Activated CD4-positive, alpha-beta memory T cell treated with anti-CD3 and anti-CD28 coated beads for 36 hours (primary cell): ENCODE data around the gene MBOAT2. TPM values are rescaled to one million over a fixed set of nuclear protein-coding genes. Genes with fewer than 3 reads are reported as not detected.

Source experiments
- CTCF ChIA-PET: fragments of 350-600 bp; sonication (Branson Sonifier 250); formaldehyde crosslinking; loops from one replicate; lab custom pipeline; 2021; ENCODE audit warnings: antibody characterized with exemption, inconsistent platforms; lab: Charles Lee
- POLR2A ChIA-PET: fragments of 350-600 bp; sonication (Branson Sonifier 250); formaldehyde crosslinking; loops from one replicate; lab custom pipeline; 2021; ENCODE audit warnings: antibody characterized with exemption; lab: Charles Lee
- DNase-seq: peaks from one replicate; pipeline ENCODE4 v3.0.0-alpha.2; 2020
- H3K27ac Mint-ChIP-seq: one replicate; pipeline ENCODE4 v1.8.0; 2021; ENCODE audit warnings: mixed read lengths
- H3K27me3 Mint-ChIP-seq: one replicate; pipeline ENCODE4 v1.8.0; 2021; ENCODE audit warnings: mixed read lengths
- H3K36me3 Mint-ChIP-seq: one replicate; pipeline ENCODE4 v1.8.0; 2021; ENCODE audit warnings: mixed read lengths
- H3K4me1 Mint-ChIP-seq: one replicate; pipeline ENCODE4 v1.8.0; 2021; ENCODE audit warnings: low read depth, mixed read lengths
- H3K4me3 Mint-ChIP-seq: one replicate; pipeline ENCODE4 v1.8.0; 2021; ENCODE audit warnings: mild to moderate bottlenecking, mixed read lengths
- H3K9me3 Mint-ChIP-seq: one replicate; pipeline ENCODE4 v1.8.0; 2021; ENCODE audit warnings: mixed read lengths
- intact Hi-C: fragments of 100-400 bp; cut with micrococcal nuclease; formaldehyde crosslinking; loops from one replicate; pipeline ENCODE4 v1.15.1; 2023
- total RNA-seq, 2 experiments: library from RNA; stranded (reverse); gene quantifications; one replicate each; pipeline ENCODE4 v1.2.3, GENCODE V29; 2021

Gene MBOAT2
- total RNA-seq, 2 experiments from 2014 or later, result 6.4 to 7.0 TPM

DNA sequence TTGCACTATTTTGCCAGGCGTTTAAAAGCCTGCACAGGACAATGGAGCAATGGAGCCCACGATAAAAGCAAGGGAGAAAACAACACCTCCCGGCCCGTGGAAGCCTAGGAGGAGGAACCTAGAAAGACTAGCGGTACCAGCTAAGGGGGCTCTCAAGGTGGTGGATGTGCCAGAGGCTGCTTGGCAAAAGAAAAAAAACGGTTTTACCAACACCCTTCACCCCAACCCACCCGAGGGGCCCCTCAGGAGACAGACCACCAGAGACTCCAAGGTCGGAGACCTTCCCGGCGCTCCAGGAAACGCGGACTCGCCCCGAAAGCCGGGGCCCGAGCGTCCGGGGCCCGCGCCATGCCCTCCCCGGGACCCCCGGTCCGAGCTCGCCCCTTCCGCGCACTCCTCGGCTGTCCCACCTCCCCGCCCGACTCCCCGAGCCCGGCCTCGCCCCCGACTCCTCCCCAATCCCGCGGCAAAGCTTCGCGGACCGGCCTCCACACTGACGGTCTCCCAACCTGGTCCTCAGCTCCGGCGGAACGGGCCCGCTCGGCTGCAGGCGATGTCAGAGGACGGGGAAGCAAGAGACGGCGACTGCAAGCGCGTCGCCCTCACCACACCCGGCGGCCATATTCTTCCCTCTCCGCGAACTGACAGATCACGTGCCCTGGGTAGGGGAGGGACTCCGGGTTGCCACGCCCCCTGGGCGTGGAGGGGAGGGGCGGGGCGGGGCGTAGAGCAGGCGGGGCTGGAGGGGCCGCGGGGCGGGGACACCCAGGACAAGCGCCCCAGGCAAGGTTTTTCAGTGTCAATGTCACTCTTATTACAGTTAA, 166.3 kb downstream of the MBOAT2 start, which contains the start of gene KIDINS220:
Gene KIDINS220, minus strand, starts transcription at position 643 of the 824 bp plus-strand sequence. CDS start 10,520 bp downstream, outside the sequence.
- ChIA-PET POLR2A (interaction anchor here (1.5 kb wide), 1 partner anchor 18 kb away, joined by 4 read pairs; no protein-coding TSS in a partner anchor), CTCF (interaction anchor here (0.6 to 1.0 kb wide), 3 partner anchors 36 to 236 kb away, joined by 3 to 6 read pairs (median 4); no protein-coding TSS in a partner anchor)
- Mint-ChIP-seq H3K36me3 (no peaks in the 10 kb centered on the region), H3K27me3 (no peaks in the 10 kb centered on the region), H3K27ac (peak within 1 kb of the TSS; percentile 85), H3K9me3 (no peaks in the 10 kb centered on the region), H3K4me1 (peaks cover 34% of the 10 kb centered on the region), H3K4me3 (peak within 1 kb of the TSS; percentile 98)
- peak; percentile 91 for DNase-seq
- intact Hi-C loops, result loop anchor here (5.0 kb wide), 1 partner anchor 165 kb away; the partner anchor contains the start of gene MBOAT2

DNA sequence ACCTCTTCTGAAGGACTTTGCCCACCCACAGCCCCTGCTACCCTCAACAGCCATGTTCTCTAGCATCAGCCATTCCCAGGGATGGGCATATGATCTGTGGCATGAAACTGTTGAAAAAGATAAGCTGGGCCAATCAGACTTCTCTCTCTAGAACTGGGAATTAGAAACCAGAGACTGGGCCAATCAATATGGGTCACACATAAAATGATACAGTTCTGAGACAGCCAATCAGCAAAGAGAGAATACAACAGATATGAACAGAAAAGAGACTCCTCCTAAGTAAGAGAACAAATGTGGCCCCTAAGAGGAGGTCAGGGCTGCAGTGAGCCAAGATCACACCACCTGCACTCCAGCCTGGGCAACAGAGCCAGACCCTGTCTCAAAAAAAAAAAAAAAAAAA, 168.2 kb downstream of the MBOAT2 start:
- Mint-ChIP-seq H3K36me3 (no peaks in the 10 kb centered on the region), H3K9me3 (no peaks in the 10 kb centered on the region), H3K4me1 (peaks cover 49% of the 10 kb centered on the region), H3K4me3 (no peak overlapping the region), H3K27me3 (no peaks in the 10 kb centered on the region), H3K27ac (no peak overlapping the region)
- intact Hi-C loops, result loop anchor here (5.0 kb wide), 1 partner anchor 167 kb away; the partner anchor contains the start of gene MBOAT2
- ChIA-PET CTCF (no interaction called here), POLR2A (interaction anchor here (0.9 kb wide), 1 partner anchor 39 kb away, joined by 3 read pairs; no protein-coding TSS in a partner anchor)
- no peak for DNase-seq

GRCh38 chr2:8833853-8834252, 169.6 kb downstream of the MBOAT2 start:
- Mint-ChIP-seq H3K27ac (no peak overlapping the region), H3K9me3 (no peaks in the 10 kb centered on the region), H3K36me3 (no peaks in the 10 kb centered on the region), H3K4me1 (peaks cover 57% of the 10 kb centered on the region), H3K4me3 (no peak overlapping the region), H3K27me3 (no peaks in the 10 kb centered on the region)
- no peak for DNase-seq
- CTCF ChIA-PET, result no interaction called here
- intact Hi-C loops, result no loop called here
- POLR2A ChIA-PET, result no interaction called here

DNA sequence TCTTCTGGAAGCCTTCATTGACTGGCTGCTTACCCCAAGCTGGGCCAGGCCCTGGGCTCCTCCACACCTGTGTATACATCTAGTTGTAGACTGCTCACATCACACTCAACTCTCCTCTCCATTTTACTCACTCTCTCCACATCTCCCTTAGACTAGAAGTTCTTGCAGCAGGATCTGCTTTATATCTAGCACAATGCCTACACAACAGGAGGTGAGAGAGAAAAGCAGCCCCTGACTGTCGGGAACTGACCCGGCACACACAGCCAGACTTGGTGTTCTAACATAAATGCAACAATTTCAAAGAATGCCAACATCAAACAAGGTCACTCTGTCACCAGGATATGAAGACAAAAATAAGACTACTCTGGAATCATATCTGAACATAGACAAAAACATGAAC, 172.0 kb downstream of the MBOAT2 start:
- CTCF ChIA-PET, result no interaction called here
- no peak for DNase-seq
- H3K4me1 Mint-ChIP-seq, result peaks cover 58% of the 10 kb centered on the region

GRCh38 chr2:8827729-8828128, 175.8 kb downstream of the MBOAT2 start:
- intact Hi-C loops, result no loop called here
- no peak for DNase-seq
- Mint-ChIP-seq H3K27ac (no peak overlapping the region), H3K36me3 (peaks cover 3% of the 10 kb centered on the region), H3K4me3 (no peak overlapping the region), H3K4me1 (peaks cover 29% of the 10 kb centered on the region), H3K27me3 (no peaks in the 10 kb centered on the region), H3K9me3 (no peaks in the 10 kb centered on the region)
- ChIA-PET CTCF (no interaction called here), POLR2A (no interaction called here)

More for the DNA sequence above, 172.0 kb downstream of the MBOAT2 start:
- Mint-ChIP-seq H3K27me3 (no peaks in the 10 kb centered on the region), H3K4me3 (no peak overlapping the region), H3K27ac (no peak overlapping the region), H3K9me3 (no peaks in the 10 kb centered on the region), H3K36me3 (no peaks in the 10 kb centered on the region)
- POLR2A ChIA-PET, result no interaction called here
- intact Hi-C loops, result no loop called here

GRCh38 chr2:8822218-8822617, 181.3 kb downstream of the MBOAT2 start:
- no peak for DNase-seq
- intact Hi-C loops, result no loop called here
- Mint-ChIP-seq H3K4me3 (no peak overlapping the region), H3K36me3 (peaks cover 11% of the 10 kb centered on the region), H3K27ac (no peak overlapping the region), H3K9me3 (no peaks in the 10 kb centered on the region), H3K4me1 (no peaks in the 10 kb centered on the region), H3K27me3 (no peaks in the 10 kb centered on the region)
- ChIA-PET POLR2A (no interaction called here), CTCF (no interaction called here)

DNA sequence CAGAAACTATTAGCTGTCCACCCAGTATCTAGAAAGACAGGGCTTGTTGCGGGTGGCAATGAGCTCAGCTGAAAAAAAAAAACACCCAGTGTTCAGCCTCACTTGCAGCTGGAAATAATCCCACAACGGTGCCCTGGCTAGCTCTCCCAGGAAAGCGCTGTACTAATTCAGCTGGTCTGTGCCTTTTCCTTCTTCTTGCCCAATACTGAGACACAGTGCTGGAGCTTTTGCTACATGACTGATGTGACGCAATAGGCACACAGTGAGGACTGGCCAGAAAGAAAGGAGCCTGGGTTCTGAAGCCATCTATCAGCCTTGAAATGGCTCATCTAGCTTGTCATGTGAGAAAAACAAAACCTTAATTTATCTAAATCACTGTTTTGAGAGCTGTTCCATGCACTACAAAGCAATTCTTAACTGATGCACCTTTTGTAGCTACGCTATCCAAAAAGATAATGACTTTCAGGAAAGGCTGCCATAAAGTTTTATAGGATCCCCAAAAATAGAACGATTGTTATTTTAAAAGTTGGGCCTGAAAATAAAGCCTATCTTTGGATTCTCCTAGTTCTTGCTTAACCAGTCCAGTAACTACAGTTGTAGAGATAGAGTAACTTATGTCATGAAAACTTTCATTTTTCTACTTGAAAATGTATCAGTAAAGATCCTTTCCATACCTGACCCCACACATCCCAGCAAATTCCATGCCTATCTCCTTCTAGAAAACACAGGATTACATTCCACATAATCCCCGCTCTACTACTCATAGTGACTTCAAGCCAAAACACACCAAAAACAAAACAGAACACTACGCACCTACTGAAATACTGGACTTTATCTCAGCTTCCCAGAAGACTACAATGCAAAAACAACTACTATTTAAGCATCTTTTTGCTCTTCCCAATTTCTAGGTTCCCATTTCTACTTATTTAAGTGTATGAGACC, 181.9 kb downstream of the MBOAT2 start:
- Mint-ChIP-seq H3K27me3 (no peaks in the 10 kb centered on the region), H3K27ac (no peak overlapping the region), H3K4me3 (no peak overlapping the region), H3K9me3 (no peaks in the 10 kb centered on the region), H3K36me3 (peaks cover 11% of the 10 kb centered on the region), H3K4me1 (no peaks in the 10 kb centered on the region)
- POLR2A ChIA-PET, result no interaction called here
- intact Hi-C loops, result no loop called here
- DNase-seq, result no peak
- CTCF ChIA-PET, result no interaction called here

DNA sequence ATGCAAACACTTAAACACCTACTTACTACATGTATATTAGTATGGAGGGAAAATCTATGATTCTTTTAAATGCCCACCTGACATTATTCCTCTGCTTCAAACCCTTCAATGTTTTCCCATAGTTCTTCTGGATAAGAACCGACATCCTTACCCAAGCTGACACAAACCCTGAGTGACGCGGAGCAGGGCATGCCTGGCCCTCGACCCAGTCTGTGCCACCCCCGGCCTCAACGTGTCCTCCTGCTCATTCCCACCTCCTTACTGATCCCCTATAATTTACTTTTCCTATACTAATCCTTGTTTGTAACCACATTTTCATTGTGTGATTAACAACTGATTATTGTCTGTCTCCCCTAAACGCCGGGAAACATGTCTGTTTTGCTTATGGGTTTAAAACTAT, 183.5 kb downstream of the MBOAT2 start:
- POLR2A ChIA-PET, result no interaction called here
- no peak overlapping the region for H3K4me3 Mint-ChIP-seq
- no peak for DNase-seq
- no peaks in the 10 kb centered on the region for H3K9me3 Mint-ChIP-seq
- CTCF ChIA-PET, result no interaction called here
- intact Hi-C loops, result no loop called here
- H3K4me1 Mint-ChIP-seq, result no peaks in the 10 kb centered on the region
- peaks cover 12% of the 10 kb centered on the region for H3K36me3 Mint-ChIP-seq
- H3K27me3 Mint-ChIP-seq, result no peaks in the 10 kb centered on the region
- H3K27ac Mint-ChIP-seq, result no peak overlapping the region

DNA sequence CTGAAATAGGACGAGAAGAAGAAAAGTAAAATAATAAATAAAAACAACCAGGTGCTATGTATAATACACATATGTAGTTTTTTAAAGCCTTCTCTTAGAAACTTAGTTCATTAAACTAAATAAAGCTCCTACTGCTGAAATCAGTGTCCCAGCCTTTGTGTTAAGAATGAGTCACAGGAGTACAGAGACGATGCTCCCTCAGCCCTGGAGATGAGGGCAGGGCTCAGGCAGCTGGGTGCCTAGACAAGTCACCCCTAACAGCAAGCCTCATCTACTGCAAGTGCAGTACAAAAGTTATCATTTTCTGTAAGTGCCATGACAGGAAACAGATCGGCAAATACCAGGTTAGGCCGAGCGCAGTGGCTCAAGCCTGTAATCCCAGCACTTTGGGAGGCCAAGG, 184.3 kb downstream of the MBOAT2 start:
- CTCF ChIA-PET, result no interaction called here
- H3K36me3 Mint-ChIP-seq, result peaks cover 9% of the 10 kb centered on the region

DNA sequence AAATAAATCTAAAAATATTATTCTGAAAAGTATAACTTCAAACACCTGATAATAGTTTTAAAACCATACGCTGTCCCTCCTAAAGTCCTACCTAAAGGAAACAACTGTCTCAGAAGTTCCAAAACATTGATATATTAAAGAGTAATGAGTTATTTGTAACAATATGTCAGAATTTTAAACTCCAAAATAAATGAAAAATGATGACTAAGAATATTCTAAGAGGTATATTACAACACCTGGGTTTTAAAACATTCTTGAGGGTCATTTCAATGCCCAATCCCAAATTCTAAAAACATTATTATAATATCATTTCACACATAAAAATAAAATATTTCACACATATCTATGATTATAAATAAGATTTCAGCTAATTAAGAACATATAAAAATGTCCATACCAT, 186.3 kb downstream of the MBOAT2 start:
- ChIA-PET POLR2A (no interaction called here), CTCF (no interaction called here)
- Mint-ChIP-seq H3K4me1 (no peaks in the 10 kb centered on the region), H3K4me3 (no peak overlapping the region), H3K36me3 (peaks cover 12% of the 10 kb centered on the region), H3K27ac (no peak overlapping the region), H3K27me3 (no peaks in the 10 kb centered on the region), H3K9me3 (no peaks in the 10 kb centered on the region)
- no peak for DNase-seq
- intact Hi-C loops, result no loop called here

More for the DNA sequence above, 184.3 kb downstream of the MBOAT2 start:
- Mint-ChIP-seq H3K9me3 (no peaks in the 10 kb centered on the region), H3K4me3 (no peak overlapping the region), H3K27me3 (no peaks in the 10 kb centered on the region), H3K4me1 (no peaks in the 10 kb centered on the region), H3K27ac (peak overlapping the region; percentile 44)
- intact Hi-C loops, result no loop called here
- POLR2A ChIA-PET, result interaction anchor here (1.0 kb wide), 1 partner anchor 18 kb away, joined by 4 read pairs; the partner anchor contains the start of gene KIDINS220
- DNase-seq, result no peak

GRCh38 chr2:8806885-8807704, 196.4 kb downstream of the MBOAT2 start:
- POLR2A ChIA-PET, result no interaction called here
- H3K9me3 Mint-ChIP-seq, result no peaks in the 10 kb centered on the region
- CTCF ChIA-PET, result no interaction called here
- intact Hi-C loops, result no loop called here
- H3K27me3 Mint-ChIP-seq, result no peaks in the 10 kb centered on the region
- H3K27ac Mint-ChIP-seq, result no peak overlapping the region
- no peak for DNase-seq
- peaks cover 19% of the 10 kb centered on the region for H3K4me1 Mint-ChIP-seq
- no peak overlapping the region for H3K4me3 Mint-ChIP-seq
- H3K36me3 Mint-ChIP-seq, result peaks cover 51% of the 10 kb centered on the region
